PC-3 (cell line): ENCODE results near the gene CLASP1.

Experiments
- EZH2 ChIP-seq: fragments of 300-600 bp; sonication (generic); IDR thresholded peaks from one replicate; pipeline ENCODE4 v1.6.1; 2017; ENCODE audit warnings: antibody characterized with exemption, mild to moderate bottlenecking, low read length; ENCODE audit not compliant: unreplicated experiment
- EZH2phosphoT487 ChIP-seq: fragments of 300-600 bp; sonication (generic); IDR thresholded peaks from 2 replicates; pipeline ENCODE4 v1.6.1; 2018; ENCODE audit warnings: mild to moderate bottlenecking, antibody characterized with exemption, low read length, borderline replicate concordance
- TF ChIP-seq, protein P1 (sequence below): fragments of 300-600 bp; sonication (generic); conservative IDR thresholded peaks from 2 replicates; pipeline ENCODE4 v1.5.1; 2017; ENCODE audit warnings: antibody characterized with exemption, low read depth, mild to moderate bottlenecking, low read length

DNA sequence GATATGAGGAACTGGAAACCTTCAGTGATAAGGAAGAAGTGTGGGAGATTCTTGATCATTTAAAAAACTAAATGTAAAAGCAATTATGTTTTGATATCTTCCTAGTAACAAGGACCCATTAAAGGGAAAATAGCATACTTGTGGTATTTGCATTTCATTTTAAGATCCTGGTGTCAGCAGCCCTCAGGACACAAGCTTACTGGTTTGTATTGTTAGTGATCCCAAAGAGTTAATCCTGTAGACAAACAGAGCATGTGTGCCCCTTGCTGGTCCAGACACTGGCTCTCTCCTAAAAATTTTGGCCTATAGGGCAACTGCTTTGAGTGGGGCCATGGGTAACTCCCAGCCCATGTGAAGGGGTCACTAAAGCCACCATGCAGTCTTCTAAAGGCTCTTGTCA is 263.2 kb downstream of the CLASP1 start:
- TF ChIP-seq, protein P1, sequence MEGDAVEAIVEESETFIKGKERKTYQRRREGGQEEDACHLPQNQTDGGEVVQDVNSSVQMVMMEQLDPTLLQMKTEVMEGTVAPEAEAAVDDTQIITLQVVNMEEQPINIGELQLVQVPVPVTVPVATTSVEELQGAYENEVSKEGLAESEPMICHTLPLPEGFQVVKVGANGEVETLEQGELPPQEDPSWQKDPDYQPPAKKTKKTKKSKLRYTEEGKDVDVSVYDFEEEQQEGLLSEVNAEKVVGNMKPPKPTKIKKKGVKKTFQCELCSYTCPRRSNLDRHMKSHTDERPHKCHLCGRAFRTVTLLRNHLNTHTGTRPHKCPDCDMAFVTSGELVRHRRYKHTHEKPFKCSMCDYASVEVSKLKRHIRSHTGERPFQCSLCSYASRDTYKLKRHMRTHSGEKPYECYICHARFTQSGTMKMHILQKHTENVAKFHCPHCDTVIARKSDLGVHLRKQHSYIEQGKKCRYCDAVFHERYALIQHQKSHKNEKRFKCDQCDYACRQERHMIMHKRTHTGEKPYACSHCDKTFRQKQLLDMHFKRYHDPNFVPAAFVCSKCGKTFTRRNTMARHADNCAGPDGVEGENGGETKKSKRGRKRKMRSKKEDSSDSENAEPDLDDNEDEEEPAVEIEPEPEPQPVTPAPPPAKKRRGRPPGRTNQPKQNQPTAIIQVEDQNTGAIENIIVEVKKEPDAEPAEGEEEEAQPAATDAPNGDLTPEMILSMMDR: no peak
- TF ChIP-seq EZH2 (no peak), EZH2phosphoT487 (no peak)
